Psoas muscle (tissue), 8 donors: ENCODE measurements around the gene FAM53B. TPM values are rescaled to one million over a fixed set of nuclear protein-coding genes. Genes with fewer than 3 reads are reported as not detected.

Source experiments
- ATAC-seq, 4 donors: fragments of 200-7000 bp; cut with Tn5 transposase; one replicate each; pipeline ENCODE4 v1.9.1; 2020; ENCODE audit warnings: moderate library complexity in 3 of 4, mild to moderate bottlenecking in 2 of 4
- DNase-seq, 2 donors: peaks; one replicate each; pipeline ENCODE4 v3.0.0-alpha.2; 2020
- H3K27ac ChIP-seq: fragments of 200-600 bp; one replicate; pipeline ENCODE4 v1.8.0; 2022
- H3K27me3 ChIP-seq, 3 donors: fragments of 200-600 bp in 1 of 3; one replicate each; pipeline versions ENCODE4 v1.6.1 to v1.8.0; 2013 to 2022; ENCODE audit warnings: low read length in 2 of 3, mild to moderate bottlenecking in 2 of 3, moderate library complexity in 1 of 3; ENCODE audit not compliant: insufficient read depth in 3 of 3
- H3K36me3 ChIP-seq, 2 donors: fragments of 200-600 bp in 1 of 2; one replicate each; pipeline versions ENCODE4 v1.6.1 to v1.8.0; 2013 to 2022; ENCODE audit warnings: low read depth in 1 of 2, mild to moderate bottlenecking in 1 of 2, moderate library complexity in 1 of 2; ENCODE audit not compliant: insufficient read depth in 1 of 2
- H3K4me1 ChIP-seq: fragments of 200-600 bp; one replicate; pipeline ENCODE4 v1.8.0; 2022
- H3K4me3 ChIP-seq: fragments of 200-600 bp; one replicate; pipeline ENCODE4 v1.8.0; 2022; ENCODE audit warnings: mild to moderate bottlenecking
- H3K9me3 ChIP-seq: fragments of 200-600 bp; one replicate; pipeline ENCODE4 v1.8.0; 2022
- WGBS, 3 donors: extraction: QIAGEN DNeasy Blood & Tissue Kit; methylation state at CpG; one replicate each; pipeline versions ENCODE4 v1.1.6 to v1.1.7; 2013; 5-methylcytosine and 5-hydroxymethylcytosine counted together
- intact Hi-C, 2 donors: fragments of 100-400 bp; cut with DNase I; formaldehyde crosslinking; loops; one replicate each; pipeline versions ENCODE4 v1.11.0 to v1.14.2; 2022
- polyA plus RNA-seq, 3 donors: library from polyadenylated mRNA; stranded (reverse); fragments of 200-250 nt; gene quantifications; one replicate each; pipeline ENCODE4 v1.2.3, GENCODE V29; 2013
- total RNA-seq, 4 donors: library from RNA; stranded (reverse); fragmentation: NEBNext Ultra II Directional in 2 of 4; extraction: Animal tissue kit (Norgen Biotek cat#: 25700) in 2 of 4; gene quantifications; one replicate each; pipeline versions ENCODE4 v1.2.1 to v1.2.4, GENCODE V29; 2021 to 2023
- TF ChIP-seq, protein P1 (sequence below): fragments of 200-600 bp; IDR thresholded peaks from one replicate; pipeline ENCODE4 v1.8.0; 2022; ENCODE audit warnings: antibody characterized with exemption
- donor health status: healthy with polysubstance abuse.
- donor health status: DM: no; HTN: no; CAD: no; lungs with moderate emphysema.
- donor health status: Bipolar disorder and iron deficiency.
- donor health status: healthy.
- donor health status: DM: yes; HTN: yes; CAD: no.
- donor health status: DM: no; HTN: no; CAD: no.
- donor health status: DM: no; HTN: no; CAD: no.
- donor health status: DM: yes; HTN: yes; CAD: no.

FAM53B gene
- total and polyA plus RNA-seq, 7 donors: 31.0 to 178 (median 49.5) TPM

DNA sequence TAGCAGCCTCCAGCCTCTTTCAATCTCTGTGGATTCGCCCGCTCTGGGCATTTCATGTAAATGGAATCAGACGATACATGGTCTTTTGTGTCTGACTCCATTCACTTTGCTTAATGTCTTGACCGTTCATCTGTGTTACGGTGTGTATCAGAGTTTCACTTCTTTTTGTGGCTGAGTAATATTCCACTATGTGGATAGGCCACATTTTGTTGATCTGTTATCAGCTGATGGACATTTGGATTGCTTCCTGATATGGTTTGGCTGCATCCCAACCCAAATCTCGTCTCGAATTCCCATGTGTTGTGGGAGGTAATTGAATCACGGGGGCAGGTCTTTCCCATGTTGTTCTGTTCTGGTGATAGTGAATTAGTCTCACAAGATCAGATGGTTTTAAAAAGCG lies 173.5 kb downstream of the FAM53B start:
- DNase-seq (no peak), ATAC-seq (no peak)
- H3K4me3 ChIP-seq: no peak overlapping the region
- no peaks in the 10 kb centered on the region for H3K9me3 ChIP-seq
- no peaks in the 10 kb centered on the region for H3K36me3 ChIP-seq
- intact Hi-C loops: no loop called here
- 82 to 87% (median 84%) methylated on average over 9 of the region's 9 CpGs for WGBS, 3 donors
- H3K27me3 ChIP-seq: no peaks in the 10 kb centered on the region
- TF ChIP-seq, protein P1, sequence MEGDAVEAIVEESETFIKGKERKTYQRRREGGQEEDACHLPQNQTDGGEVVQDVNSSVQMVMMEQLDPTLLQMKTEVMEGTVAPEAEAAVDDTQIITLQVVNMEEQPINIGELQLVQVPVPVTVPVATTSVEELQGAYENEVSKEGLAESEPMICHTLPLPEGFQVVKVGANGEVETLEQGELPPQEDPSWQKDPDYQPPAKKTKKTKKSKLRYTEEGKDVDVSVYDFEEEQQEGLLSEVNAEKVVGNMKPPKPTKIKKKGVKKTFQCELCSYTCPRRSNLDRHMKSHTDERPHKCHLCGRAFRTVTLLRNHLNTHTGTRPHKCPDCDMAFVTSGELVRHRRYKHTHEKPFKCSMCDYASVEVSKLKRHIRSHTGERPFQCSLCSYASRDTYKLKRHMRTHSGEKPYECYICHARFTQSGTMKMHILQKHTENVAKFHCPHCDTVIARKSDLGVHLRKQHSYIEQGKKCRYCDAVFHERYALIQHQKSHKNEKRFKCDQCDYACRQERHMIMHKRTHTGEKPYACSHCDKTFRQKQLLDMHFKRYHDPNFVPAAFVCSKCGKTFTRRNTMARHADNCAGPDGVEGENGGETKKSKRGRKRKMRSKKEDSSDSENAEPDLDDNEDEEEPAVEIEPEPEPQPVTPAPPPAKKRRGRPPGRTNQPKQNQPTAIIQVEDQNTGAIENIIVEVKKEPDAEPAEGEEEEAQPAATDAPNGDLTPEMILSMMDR: no peak
- peaks cover 8% of the 10 kb centered on the region for H3K4me1 ChIP-seq
- no peak overlapping the region for H3K27ac ChIP-seq

DNA sequence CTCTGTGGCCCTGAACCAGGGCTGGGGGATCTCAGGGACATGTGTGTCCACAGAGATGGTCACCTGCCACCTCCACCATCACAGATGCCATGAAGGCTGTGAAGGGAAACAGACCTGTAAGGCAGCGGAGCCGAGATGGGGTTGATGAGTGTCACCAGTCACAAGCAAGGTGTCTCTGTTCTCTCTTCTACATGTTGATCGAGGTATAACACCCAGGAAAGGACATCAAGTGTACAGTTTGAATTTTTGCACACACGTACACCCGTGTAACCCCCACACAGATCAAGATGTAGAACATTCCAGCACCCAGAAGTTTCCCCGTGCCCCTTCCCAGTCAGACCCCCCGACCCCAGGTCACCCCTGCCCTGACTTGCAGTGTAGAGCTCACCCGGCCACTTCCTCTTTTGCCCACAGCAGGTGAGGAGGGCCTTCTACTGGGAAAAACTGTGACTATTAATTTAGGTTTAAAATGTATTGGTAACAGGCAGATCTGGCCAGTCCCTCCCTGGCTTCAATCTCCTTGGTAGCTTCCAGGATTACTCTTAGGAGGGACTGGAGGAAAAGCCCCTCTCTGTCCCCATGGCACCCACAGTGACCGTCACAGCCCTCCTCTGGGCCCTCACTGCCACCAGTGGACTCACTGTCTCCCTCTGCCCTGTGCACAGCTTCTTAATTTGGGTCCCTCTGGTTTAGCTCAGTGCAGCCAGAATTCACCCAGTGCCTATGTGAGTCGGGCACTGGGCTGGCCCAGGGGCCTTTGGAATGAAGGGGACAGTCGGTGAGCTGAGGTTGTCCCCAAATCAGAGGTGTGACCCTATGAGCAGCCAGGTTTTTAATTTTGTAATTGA lies 174.3 kb downstream of the FAM53B start:
- Histone ChIP-seq H3K4me1 (peaks cover 16% of the 10 kb centered on the region), H3K9me3 (no peaks in the 10 kb centered on the region), H3K27me3 (no peaks in the 10 kb centered on the region), H3K4me3 (no peak overlapping the region), H3K36me3 (no peaks in the 10 kb centered on the region), H3K27ac (no peak overlapping the region)
- peak in 1 of 2 donors; percentile 1 for DNase-seq
- TF ChIP-seq, protein P1: no peak
- WGBS, 3 donors: 78 to 90% (median 79%) methylated on average over 11 of the region's 11 CpGs
- intact Hi-C loops: loop anchor here in 1 of 2 donors (5.0 kb wide), 1 partner anchor 38 kb away; no protein-coding TSS in a partner anchor
- ATAC-seq: no peak

Other genes starting within 250 kb of the FAM53B start
- gene EEF1AKMT2, start 47.5 kb upstream of the FAM53B start, total RNA-seq: 10 to 100 TPM in 1 of 4 donors, 1 to 10 TPM in 3; 7.6 to 11.9 (median 9.5) TPM
- 10 to 100 TPM in 1 of 3 donors, 1 to 10 TPM in 2; 3.3 to 10.6 (median 3.5) TPM for gene EEF1AKMT2, start 47.5 kb upstream of the FAM53B start, polyA plus RNA-seq
- 10 to 100 TPM; 17.0 to 25.7 (median 17.9) TPM for gene ABRAXAS2, start 57.4 kb upstream of the FAM53B start, total RNA-seq
- gene ABRAXAS2, start 57.4 kb upstream of the FAM53B start, polyA plus RNA-seq: 10 to 100 TPM; 12.8 to 35.6 (median 17.2) TPM
- gene ZRANB1, start 197.7 kb upstream of the FAM53B start, total RNA-seq: 10 to 100 TPM; 25.7 to 81.4 (median 53.1) TPM
- 100 to 1,000 TPM in 1 of 3 donors, 10 to 100 TPM in 2; 20.9 to 115 (median 57.3) TPM for gene ZRANB1, start 197.7 kb upstream of the FAM53B start, polyA plus RNA-seq